HepG2 (cell line): ENCODE measurements around the gene FBXO5. TPM values are rescaled to one million over a fixed set of nuclear protein-coding genes. Genes with fewer than 3 reads are reported as not detected.

Experiments
- CEBPZ ChIP-seq: IDR thresholded peaks from 2 replicates; pipeline ENCODE4 v1.6.1; 2012; ENCODE audit warnings: low read length, improper control_type of control experiment
- GATA4 ChIP-seq: sonication (generic); IDR thresholded peaks from 2 replicates; pipeline ENCODE4 v1.6.1; 2016; ENCODE audit warnings: antibody characterized with exemption, low read depth, borderline replicate concordance
- GRHL1 ChIP-seq: sonication (generic); formaldehyde crosslinking; conservative IDR thresholded peaks from 2 replicates; pipeline ENCODE4 v1.8.0; 2022; ENCODE audit warnings: missing genetic modification reagents
- GZF1 ChIP-seq: sonication (generic); formaldehyde crosslinking; IDR thresholded peaks from 2 replicates; pipeline ENCODE4 v1.5.1; 2020; ENCODE audit warnings: mild to moderate bottlenecking, missing genetic modification reagents
- NAIF1 ChIP-seq: sonication (generic); formaldehyde crosslinking; IDR thresholded peaks from 2 replicates; pipeline ENCODE4 v1.5.0; 2020; ENCODE audit warnings: mild to moderate bottlenecking, missing genetic modification reagents, borderline replicate concordance
- NFAT5 ChIP-seq: sonication (generic); formaldehyde crosslinking; IDR thresholded peaks from 2 replicates; pipeline ENCODE4 v1.4.0; 2020; ENCODE audit warnings: missing genetic modification reagents
- PHF8 ChIP-seq: sonication (generic); formaldehyde crosslinking; IDR thresholded peaks from 2 replicates; pipeline ENCODE4 v1.5.0; 2020; ENCODE audit warnings: missing genetic modification reagents
- RBFOX2 ChIP-seq: fragments of 200-400 bp; formaldehyde crosslinking; IDR thresholded peaks from 2 replicates; pipeline ENCODE4 v1.6.1; 2017; ENCODE audit warnings: low read depth, mild to moderate bottlenecking, low read length
- SP1 ChIP-seq, 2 experiments: fragments of 450-650 bp in 1 of 2; sonication (generic) in 1 of 2; formaldehyde crosslinking in 1 of 2; IDR thresholded peaks; 2 replicates each; pipeline versions ENCODE4 v1.4.0 to v1.6.1; 2016 to 2020; ENCODE audit warnings: missing genetic modification reagents in 1 of 2
- TIGD3 ChIP-seq: sonication (generic); formaldehyde crosslinking; IDR thresholded peaks from 2 replicates; pipeline ENCODE4 v1.5.1; 2020; ENCODE audit warnings: mild to moderate bottlenecking, missing genetic modification reagents, borderline replicate concordance
- ZBTB20 ChIP-seq: sonication (generic); formaldehyde crosslinking; IDR thresholded peaks from 2 replicates; pipeline ENCODE4 v1.8.1; 2023; ENCODE audit warnings: missing genetic modification reagents, low read depth, mild to moderate bottlenecking, borderline replicate concordance
- ZNF460 ChIP-seq: sonication (generic); formaldehyde crosslinking; IDR thresholded peaks from 2 replicates; pipeline ENCODE4 v1.5.1; 2020; ENCODE audit warnings: missing genetic modification reagents, mild to moderate bottlenecking, borderline replicate concordance
- ZNF546 ChIP-seq: sonication (generic); formaldehyde crosslinking; conservative IDR thresholded peaks from 2 replicates; pipeline ENCODE4 v1.8.1; 2023; ENCODE audit warnings: mild to moderate bottlenecking, missing genetic modification reagents
- ZNF879 ChIP-seq: sonication (generic); formaldehyde crosslinking; IDR thresholded peaks from 2 replicates; pipeline ENCODE4 v1.8.1; 2023; ENCODE audit warnings: missing genetic modification reagents
- ZSCAN22 ChIP-seq: sonication (generic); formaldehyde crosslinking; IDR thresholded peaks from 2 replicates; pipeline ENCODE4 v1.4.0; 2020; ENCODE audit warnings: mild to moderate bottlenecking, missing genetic modification reagents
- polyA plus RNA-seq, 8 experiments: library from polyadenylated mRNA; depleted of rRNA in 3 of 8; stranded (reverse) in 7 of 8; unstranded in 1 of 8; fragments of >200 nt; fragmentation: Illumina TruSeq in 4 of 8; extraction: Trizol in 4 of 8; gene quantifications; 2 replicates each; pipeline versions ENCODE4 v1.2.1 to v1.2.3, GENCODE V29; 2011 to 2016; ENCODE audit warnings: low read depth in 4 of 8, missing spikeins in 1 of 8, mixed read lengths in 1 of 8; ENCODE audit not compliant: insufficient read depth in 1 of 8
- total RNA-seq, 5 experiments: library from RNA; depleted of rRNA; stranded (reverse); fragments of >200 nt; fragmentation: Illumina TruSeq; extraction: Trizol; gene quantifications; 2 replicates each; pipeline ENCODE4 v1.2.3, GENCODE V29; 2016; ENCODE audit warnings: low read depth in 1 of 5

The FBXO5 gene
- total and polyA plus RNA-seq, 2 of the 13 experiments (the other 11 are each of a cell fraction or from before 2014, with no cell fraction given) = 15.8 to 41.5 TPM

GRCh38 chr6:152983637-152984512, 1.0 kb upstream of the FBXO5 start (continued):
- TF ChIP-seq CEBPZ = no peak
- TF ChIP-seq NFAT5 (CRISPR knock-in tag) = 0 out of 2 replicates have a peak, but pooled peaks have one; percentile 27
- TF ChIP-seq ZNF460 = no peak; the same call in 1 of the 2 replicates
- peak; percentile 89 for TF ChIP-seq RBFOX2
- TF ChIP-seq GZF1 (CRISPR knock-in tag) = no peak
- peak; percentile 20; the same call in 1 of the 2 replicates for TF ChIP-seq ZNF879 (CRISPR knock-in tag)
- no peak for TF ChIP-seq SP1 (IDR thresholded peaks at IDR 0.05)
- TF ChIP-seq SP1 (CRISPR knock-in tag; IDR thresholded peaks at IDR 0.05) = peak; percentile 29; the same call in 1 of the 2 replicates
- TF ChIP-seq ZBTB20 (CRISPR knock-in tag) = 0 out of 2 replicates have a peak, but pooled peaks have one; percentile 8
- 0 out of 2 replicates have a peak, but pooled peaks have one; percentile 49 for TF ChIP-seq GATA4
- peak; percentile 61 for TF ChIP-seq NAIF1 (CRISPR knock-in tag)
- no peak for TF ChIP-seq GRHL1 (CRISPR knock-in tag)
- TF ChIP-seq ZSCAN22 (CRISPR knock-in tag) = 0 out of 2 replicates have a peak, but pooled peaks have one; percentile 12
- 0 out of 2 replicates have a peak, but pooled peaks have one; percentile 7 for TF ChIP-seq ZNF546 (CRISPR knock-in tag)
- TF ChIP-seq PHF8 (CRISPR knock-in tag) = peak; percentile 97
- TF ChIP-seq TIGD3 (CRISPR knock-in tag) = no peak
